GM13976 (cell line): ENCODE data around the gene SLC25A13.
A peak's percentile ranks its signal among the peaks of the same experiment; 100 is the strongest.

ENCODE experiments used
- DNase-seq: peaks from one replicate; pipeline ENCODE4 v3.0.0; 2012; ENCODE audit warnings: low spot score
- CTCF ChIP-seq: IDR thresholded peaks from 2 replicates; pipeline ENCODE4 v1.5.1; 2012; ENCODE audit warnings: borderline replicate concordance, mild to moderate bottlenecking; ENCODE audit not compliant: insufficient read depth; ENCODE audit errors: extremely low read depth, missing control alignments, control extremely low read depth
- in situ Hi-C: fragments of 300-500 bp; cut with MboI; formaldehyde crosslinking; loops from one replicate; pipeline ENCODE4 v1.12.0; 2022; ENCODE audit warnings: low sequenced_read_pairs, mixed read lengths, inconsistent platforms; ENCODE audit not compliant: unreplicated experiment

SLC25A13 gene

GRCh38 chr7:96233528-96234154 is 88.3 kb downstream of the SLC25A13 start:
- no peak for TF ChIP-seq CTCF
- in situ Hi-C loops = no loop called here
- no peak for DNase-seq

GRCh38 chr7:96233084-96233483 is 88.8 kb downstream of the SLC25A13 start:
- DNase-seq = no peak
- in situ Hi-C loops = no loop called here
- no peak for TF ChIP-seq CTCF

GRCh38 chr7:96228760-96229159 is 93.1 kb downstream of the SLC25A13 start:
- in situ Hi-C loops = no loop called here
- no peak for DNase-seq
- no peak for TF ChIP-seq CTCF

- DNase-seq = no peak
Measured at GRCh38 chr7:96225251-96225650, 96.6 kb downstream of the SLC25A13 start.

GRCh38 chr7:96224685-96225084 is 97.2 kb downstream of the SLC25A13 start:
- peak; percentile 23 for DNase-seq

More at GRCh38 chr7:96225251-96225650, 96.6 kb downstream of the SLC25A13 start:
- no peak for TF ChIP-seq CTCF
- in situ Hi-C loops = no loop called here

GRCh38 chr7:96224073-96224472 is 97.8 kb downstream of the SLC25A13 start:
- TF ChIP-seq CTCF = no peak
- DNase-seq = no peak
- in situ Hi-C loops = no loop called here

More at GRCh38 chr7:96224685-96225084, 97.2 kb downstream of the SLC25A13 start:
- no peak for TF ChIP-seq CTCF
- in situ Hi-C loops = no loop called here
